ENCODE measurements around the gene ZNF813. TPM values are rescaled to one million over a fixed set of nuclear protein-coding genes. Genes with fewer than 3 reads are reported as not detected.
"Not testable (repeated sequence)": the region's sequence is repeated elsewhere in the genome, so short reads cannot be mapped to it uniquely, and the experiment has no call there.

ZNF813 gene
- polyA plus RNA-seq, 1 donor from 2014 or later: 1.9 TPM

GRCh38 chr19:53511357-53511756, 43.8 kb downstream of the ZNF813 start:
- H3K4me3 ChIP-seq (ENCODE audit: low read length): no peak overlapping the region
- no peak overlapping the region for H3K27ac ChIP-seq (ENCODE audit: low read length)
- H3K9me2 ChIP-seq (ENCODE audit: insufficient read depth, low read length): no peaks in the 10 kb centered on the region
- H4K20me1 ChIP-seq (ENCODE audit: insufficient read depth): no peaks in the 10 kb centered on the region
- no peak for TF ChIP-seq TAF1 (IDR thresholded peaks at IDR 0.05; ENCODE audit: low read depth)
- TF ChIP-seq MXI1 (conservative IDR thresholded peaks at IDR 0.05; ENCODE audit: poor library complexity, severe bottlenecking): no peak
- TF ChIP-seq POLR2AphosphoS5 (IDR thresholded peaks at IDR 0.05): no peak
- TF ChIP-seq EP300 (conservative IDR thresholded peaks at IDR 0.05; ENCODE audit: poor library complexity, severe bottlenecking): no peak
- TF ChIP-seq EZH2 (IDR thresholded peaks at IDR 0.05; ENCODE audit: borderline replicate concordance, insufficient read depth, low read length, poor library complexity, severe bottlenecking): no peak
- TF ChIP-seq SMC3 (conservative IDR thresholded peaks at IDR 0.05; ENCODE audit: poor library complexity): no peak
- TF ChIP-seq CTCF (IDR thresholded peaks at IDR 0.05; ENCODE audit: poor library complexity, severe bottlenecking): no peak
- no peak for TF ChIP-seq REST (IDR thresholded peaks at IDR 0.05; ENCODE audit: borderline replicate concordance)
- TF ChIP-seq RAD21 (conservative IDR thresholded peaks at IDR 0.05): no peak
- H3K9me3 ChIP-seq (ENCODE audit: low read length): no peaks in the 10 kb centered on the region
- no peaks in the 10 kb centered on the region for H3K27me3 ChIP-seq (ENCODE audit: insufficient read depth, low read depth, low read length)
- H3K79me2 ChIP-seq (replicated peaks; ENCODE audit: insufficient read depth, low read length): no peaks in the 10 kb centered on the region
- no peak overlapping the region for H3K9ac ChIP-seq (ENCODE audit: low read length)
- H3K4me2 ChIP-seq (ENCODE audit: low read length): no peak overlapping the region
- H3K36me3 ChIP-seq (ENCODE audit: insufficient read depth, low read length): no peaks in the 10 kb centered on the region
- no peaks in the 10 kb centered on the region for H3F3A ChIP-seq (ENCODE audit: insufficient read depth, low read length, poor library complexity, severe bottlenecking)
- H2AFZ ChIP-seq (ENCODE audit: low read depth, low read length): no peak overlapping the region

DNA sequence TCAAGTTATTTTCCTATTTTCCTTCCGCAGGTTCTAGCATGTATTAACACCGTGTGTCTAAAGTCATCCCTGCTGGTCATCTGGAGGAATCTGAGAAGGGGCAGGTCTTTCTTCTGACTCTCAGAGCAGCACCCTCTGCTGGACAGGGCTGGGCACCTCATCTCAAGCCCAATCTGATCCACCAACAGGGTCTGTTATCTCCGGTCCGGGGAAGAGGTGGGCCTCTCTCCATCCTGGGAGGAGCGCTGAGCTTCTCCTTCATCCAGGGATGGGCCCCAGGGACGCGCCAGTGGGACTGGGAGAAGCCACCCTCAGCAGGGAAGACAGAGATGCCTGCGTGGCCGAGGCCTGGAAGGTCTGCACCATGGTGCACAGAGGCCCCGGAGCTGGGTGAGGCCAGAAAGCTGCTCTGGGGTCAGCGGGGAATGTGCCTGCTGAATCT, 44.4 kb downstream of the ZNF813 start:
- Histone ChIP-seq H3K9me3 (ENCODE audit: low read length) (no peaks in the 10 kb centered on the region), H3K79me2 (replicated peaks; ENCODE audit: insufficient read depth, low read length) (no peaks in the 10 kb centered on the region), H3K27ac (ENCODE audit: low read length) (no peak overlapping the region), H3K36me3 (ENCODE audit: insufficient read depth, low read length) (no peaks in the 10 kb centered on the region), H3K27me3 (ENCODE audit: insufficient read depth, low read depth, low read length) (no peaks in the 10 kb centered on the region), H3K4me3 (ENCODE audit: low read length) (no peak overlapping the region), H3F3A (ENCODE audit: insufficient read depth, low read length, poor library complexity, severe bottlenecking) (no peaks in the 10 kb centered on the region), H3K9me2 (ENCODE audit: insufficient read depth, low read length) (no peaks in the 10 kb centered on the region), H3K4me2 (ENCODE audit: low read length) (no peak overlapping the region), H4K20me1 (ENCODE audit: insufficient read depth) (no peaks in the 10 kb centered on the region), H2AFZ (ENCODE audit: low read depth, low read length) (no peak overlapping the region), H3K9ac (ENCODE audit: low read length) (no peak overlapping the region)
- TF ChIP-seq EP300 (conservative IDR thresholded peaks at IDR 0.05; ENCODE audit: poor library complexity, severe bottlenecking): no peak
- TF ChIP-seq EZH2 (IDR thresholded peaks at IDR 0.05; ENCODE audit: borderline replicate concordance, insufficient read depth, low read length, poor library complexity, severe bottlenecking): no peak
- no peak for TF ChIP-seq TAF1 (IDR thresholded peaks at IDR 0.05; ENCODE audit: low read depth)
- no peak for TF ChIP-seq POLR2AphosphoS5 (IDR thresholded peaks at IDR 0.05)
- no peak for TF ChIP-seq CTCF (IDR thresholded peaks at IDR 0.05; ENCODE audit: poor library complexity, severe bottlenecking)
- no peak for TF ChIP-seq REST (IDR thresholded peaks at IDR 0.05; ENCODE audit: borderline replicate concordance)
- no peak for TF ChIP-seq SMC3 (conservative IDR thresholded peaks at IDR 0.05; ENCODE audit: poor library complexity)
- no peak for TF ChIP-seq MXI1 (conservative IDR thresholded peaks at IDR 0.05; ENCODE audit: poor library complexity, severe bottlenecking)
- no peak for TF ChIP-seq RAD21 (conservative IDR thresholded peaks at IDR 0.05)

DNA sequence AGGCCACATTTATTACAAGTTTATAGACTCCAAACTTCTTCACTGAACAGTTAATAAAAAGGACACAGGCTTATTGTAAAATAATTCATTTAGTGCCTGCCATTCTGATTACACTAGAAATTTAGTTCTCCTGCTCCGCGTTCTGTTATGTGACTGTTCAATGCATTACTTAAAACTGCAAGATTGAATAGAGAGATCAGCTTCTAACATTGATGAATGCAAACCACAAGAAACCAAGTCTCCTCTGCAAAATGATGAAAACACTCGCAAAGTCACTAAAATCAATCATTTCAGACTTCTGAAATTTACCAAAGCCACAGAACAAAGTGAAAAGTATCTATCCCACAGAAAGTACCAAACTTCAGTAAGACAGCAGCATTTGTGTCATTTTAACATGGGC, 47.5 kb downstream of the ZNF813 start:
- H3K79me2 ChIP-seq (replicated peaks; ENCODE audit: insufficient read depth, low read length); H3K4me2 ChIP-seq (ENCODE audit: low read length); H3K4me3 ChIP-seq (ENCODE audit: low read length); H3K9me3 ChIP-seq (ENCODE audit: low read length); H3K36me3 ChIP-seq (ENCODE audit: insufficient read depth, low read length); H3K27ac ChIP-seq (ENCODE audit: low read length); H3K9me2 ChIP-seq (ENCODE audit: insufficient read depth, low read length); H2AFZ ChIP-seq (ENCODE audit: low read depth, low read length); H3K27me3 ChIP-seq (ENCODE audit: insufficient read depth, low read depth, low read length); H3F3A ChIP-seq (ENCODE audit: insufficient read depth, low read length, poor library complexity, severe bottlenecking); H3K9ac ChIP-seq (ENCODE audit: low read length); H4K20me1 ChIP-seq (ENCODE audit: insufficient read depth): not testable (repeated sequence)
